ENCODE results near the gene PAX5. TPM values are rescaled to one million over a fixed set of nuclear protein-coding genes. Genes with fewer than 3 reads are reported as not detected.

Gene PAX5
- total and polyA plus RNA-seq, 4 donors, result 0.08 to 2.3 (median 0.40) TPM

GRCh38 chr9:36896296-36896695 is 137.8 kb downstream of the PAX5 start:
- DNase-seq (no peak), ATAC-seq (ENCODE audit: insufficient read depth, low FRiP score) (no peak)
- TF ChIP-seq CTCF (IDR thresholded peaks at IDR 0.05; ENCODE audit: control extremely low read depth, extremely low read depth), result no peak
- no peak overlapping the region for H3K27ac ChIP-seq (ENCODE audit: low read depth in 1 of 2, low read length in 1 of 2)
- peaks cover 0 to under 1% (median 0%) of the 10 kb centered on the region in 5 donors for H3K4me1 ChIP-seq (ENCODE audit: control insufficient read depth in 5 of 5, insufficient read depth in 5 of 5, low read length in 5 of 5)
- peaks cover 0 to 5% (median 2%) of the 10 kb centered on the region in 3 donors for H3K27me3 ChIP-seq (ENCODE audit: control insufficient read depth in 3 of 3, insufficient read depth in 3 of 3, low read length in 2 of 3)
- WGBS, 2 donors, result 86 to 88% methylated on average over 6 of the region's 6 CpGs
- H3K9me3 ChIP-seq (ENCODE audit: control insufficient read depth in 4 of 4, insufficient read depth in 3 of 4, low read length in 3 of 4), result peaks cover 0 to 2% (median 0%) of the 10 kb centered on the region in 4 donors
- H3K9ac ChIP-seq (ENCODE audit: insufficient read depth in 1 of 2, low read length in 2 of 2), result no peak overlapping the region
- H3K36me3 ChIP-seq (ENCODE audit: control insufficient read depth in 4 of 4, insufficient read depth in 4 of 4, low read length in 4 of 4), result no peaks in the 10 kb centered on the region
- no peak overlapping the region for H3K4me3 ChIP-seq

- H3K4me1 ChIP-seq (ENCODE audit: control insufficient read depth in 5 of 5, insufficient read depth in 5 of 5, low read length in 5 of 5), result peaks cover 0 to 1% (median 0%) of the 10 kb centered on the region in 5 donors
- DNase-seq (no peak), ATAC-seq (ENCODE audit: insufficient read depth, low FRiP score) (no peak)
Observed at GRCh38 chr9:36895744-36896260, 138.3 kb downstream of the PAX5 start.

GRCh38 chr9:36894695-36895310 is 139.3 kb downstream of the PAX5 start:
- DNase-seq, result no peak
- no peaks in the 10 kb centered on the region for H3K36me3 ChIP-seq (ENCODE audit: control insufficient read depth in 4 of 4, insufficient read depth in 4 of 4, low read length in 4 of 4)
- no peak overlapping the region for H3K4me3 ChIP-seq
- H3K4me1 ChIP-seq (ENCODE audit: control insufficient read depth in 5 of 5, insufficient read depth in 5 of 5, low read length in 5 of 5), result peaks cover 0 to 1% (median 0%) of the 10 kb centered on the region in 5 donors
- WGBS, 2 donors, result 88 to 90% methylated on average over 23 of the region's 23 CpGs
- H3K9me3 ChIP-seq (ENCODE audit: control insufficient read depth in 4 of 4, insufficient read depth in 3 of 4, low read length in 3 of 4), result peaks cover 0 to 2% (median 0%) of the 10 kb centered on the region in 4 donors
- ATAC-seq (ENCODE audit: insufficient read depth, low FRiP score), result no peak
- no peak overlapping the region for H3K27ac ChIP-seq (ENCODE audit: low read depth in 1 of 2, low read length in 1 of 2)
- no peak for TF ChIP-seq CTCF (IDR thresholded peaks at IDR 0.05; ENCODE audit: control extremely low read depth, extremely low read depth)
- H3K9ac ChIP-seq (ENCODE audit: insufficient read depth in 1 of 2, low read length in 2 of 2), result no peak overlapping the region
- H3K27me3 ChIP-seq (ENCODE audit: control insufficient read depth in 3 of 3, insufficient read depth in 3 of 3, low read length in 2 of 3), result peaks cover 0 to 7% (median 2%) of the 10 kb centered on the region in 3 donors

More at GRCh38 chr9:36895744-36896260, 138.3 kb downstream of the PAX5 start:
- no peak for TF ChIP-seq CTCF (IDR thresholded peaks at IDR 0.05; ENCODE audit: control extremely low read depth, extremely low read depth)
- H3K27me3 ChIP-seq (ENCODE audit: control insufficient read depth in 3 of 3, insufficient read depth in 3 of 3, low read length in 2 of 3), result peaks cover 0 to 6% (median 2%) of the 10 kb centered on the region in 3 donors
- WGBS, 2 donors, result 65 to 77% methylated on average over 5 of the region's 5 CpGs
- no peaks in the 10 kb centered on the region for H3K36me3 ChIP-seq (ENCODE audit: control insufficient read depth in 4 of 4, insufficient read depth in 4 of 4, low read length in 4 of 4)
- no peak overlapping the region for H3K4me3 ChIP-seq
- no peak overlapping the region for H3K9ac ChIP-seq (ENCODE audit: insufficient read depth in 1 of 2, low read length in 2 of 2)
- no peak overlapping the region for H3K27ac ChIP-seq (ENCODE audit: low read depth in 1 of 2, low read length in 1 of 2)
- H3K9me3 ChIP-seq (ENCODE audit: control insufficient read depth in 4 of 4, insufficient read depth in 3 of 4, low read length in 3 of 4), result peaks cover 0 to 2% (median 0%) of the 10 kb centered on the region in 4 donors
